Measurements from ENCODE around the gene EFCAB6.

Gene EFCAB6

GRCh38 chr22:43563571-43563970 lies 248.5 kb downstream of the EFCAB6 start:
- TF ChIP-seq, protein P1, sequence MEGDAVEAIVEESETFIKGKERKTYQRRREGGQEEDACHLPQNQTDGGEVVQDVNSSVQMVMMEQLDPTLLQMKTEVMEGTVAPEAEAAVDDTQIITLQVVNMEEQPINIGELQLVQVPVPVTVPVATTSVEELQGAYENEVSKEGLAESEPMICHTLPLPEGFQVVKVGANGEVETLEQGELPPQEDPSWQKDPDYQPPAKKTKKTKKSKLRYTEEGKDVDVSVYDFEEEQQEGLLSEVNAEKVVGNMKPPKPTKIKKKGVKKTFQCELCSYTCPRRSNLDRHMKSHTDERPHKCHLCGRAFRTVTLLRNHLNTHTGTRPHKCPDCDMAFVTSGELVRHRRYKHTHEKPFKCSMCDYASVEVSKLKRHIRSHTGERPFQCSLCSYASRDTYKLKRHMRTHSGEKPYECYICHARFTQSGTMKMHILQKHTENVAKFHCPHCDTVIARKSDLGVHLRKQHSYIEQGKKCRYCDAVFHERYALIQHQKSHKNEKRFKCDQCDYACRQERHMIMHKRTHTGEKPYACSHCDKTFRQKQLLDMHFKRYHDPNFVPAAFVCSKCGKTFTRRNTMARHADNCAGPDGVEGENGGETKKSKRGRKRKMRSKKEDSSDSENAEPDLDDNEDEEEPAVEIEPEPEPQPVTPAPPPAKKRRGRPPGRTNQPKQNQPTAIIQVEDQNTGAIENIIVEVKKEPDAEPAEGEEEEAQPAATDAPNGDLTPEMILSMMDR (IDR thresholded peaks at IDR 0.05; ENCODE audit: borderline replicate concordance, insufficient read depth, low read depth, low read length), result no peak
- no peak overlapping the region for H3K4me3 ChIP-seq (ENCODE audit: low read depth, low read length)

- H3K4me3 ChIP-seq (ENCODE audit: low read depth, low read length), result no peak overlapping the region
- TF ChIP-seq, protein P1 (IDR thresholded peaks at IDR 0.05; ENCODE audit: borderline replicate concordance, insufficient read depth, low read depth, low read length), result no peak
These were observed 249.3 kb downstream of the EFCAB6 start for GRCh38 chr22:43562843-43563242.

- H3K4me3 ChIP-seq (ENCODE audit: low read depth, low read length), result no peak overlapping the region
- TF ChIP-seq, protein P1 (IDR thresholded peaks at IDR 0.05; ENCODE audit: borderline replicate concordance, insufficient read depth, low read depth, low read length), result no peak
These were observed 250.5 kb downstream of the EFCAB6 start for GRCh38 chr22:43561415-43562178.

DNA sequence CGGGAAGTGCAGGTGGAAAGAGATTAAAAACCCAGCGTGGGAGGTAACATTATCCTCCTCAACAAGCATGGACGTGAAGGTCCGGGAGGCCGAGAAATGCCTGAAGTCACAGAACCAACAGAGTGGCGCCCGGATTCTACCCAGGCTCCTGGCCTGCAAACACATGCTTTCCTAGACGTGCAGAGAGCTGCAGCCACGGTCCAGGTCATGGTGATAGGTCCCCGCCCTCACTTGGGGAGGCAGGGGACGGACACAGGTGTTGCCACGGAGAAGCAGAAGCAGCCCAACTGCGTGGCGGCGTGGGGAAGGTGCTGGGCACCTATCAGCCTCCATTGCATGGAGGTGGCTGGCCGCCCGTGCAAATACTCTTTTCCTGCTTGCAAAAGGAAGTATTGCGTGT lies 251.5 kb downstream of the EFCAB6 start:
- no peak overlapping the region for H3K4me3 ChIP-seq (ENCODE audit: low read depth, low read length)
- TF ChIP-seq, protein P1 (IDR thresholded peaks at IDR 0.05; ENCODE audit: borderline replicate concordance, insufficient read depth, low read depth, low read length), result no peak

DNA sequence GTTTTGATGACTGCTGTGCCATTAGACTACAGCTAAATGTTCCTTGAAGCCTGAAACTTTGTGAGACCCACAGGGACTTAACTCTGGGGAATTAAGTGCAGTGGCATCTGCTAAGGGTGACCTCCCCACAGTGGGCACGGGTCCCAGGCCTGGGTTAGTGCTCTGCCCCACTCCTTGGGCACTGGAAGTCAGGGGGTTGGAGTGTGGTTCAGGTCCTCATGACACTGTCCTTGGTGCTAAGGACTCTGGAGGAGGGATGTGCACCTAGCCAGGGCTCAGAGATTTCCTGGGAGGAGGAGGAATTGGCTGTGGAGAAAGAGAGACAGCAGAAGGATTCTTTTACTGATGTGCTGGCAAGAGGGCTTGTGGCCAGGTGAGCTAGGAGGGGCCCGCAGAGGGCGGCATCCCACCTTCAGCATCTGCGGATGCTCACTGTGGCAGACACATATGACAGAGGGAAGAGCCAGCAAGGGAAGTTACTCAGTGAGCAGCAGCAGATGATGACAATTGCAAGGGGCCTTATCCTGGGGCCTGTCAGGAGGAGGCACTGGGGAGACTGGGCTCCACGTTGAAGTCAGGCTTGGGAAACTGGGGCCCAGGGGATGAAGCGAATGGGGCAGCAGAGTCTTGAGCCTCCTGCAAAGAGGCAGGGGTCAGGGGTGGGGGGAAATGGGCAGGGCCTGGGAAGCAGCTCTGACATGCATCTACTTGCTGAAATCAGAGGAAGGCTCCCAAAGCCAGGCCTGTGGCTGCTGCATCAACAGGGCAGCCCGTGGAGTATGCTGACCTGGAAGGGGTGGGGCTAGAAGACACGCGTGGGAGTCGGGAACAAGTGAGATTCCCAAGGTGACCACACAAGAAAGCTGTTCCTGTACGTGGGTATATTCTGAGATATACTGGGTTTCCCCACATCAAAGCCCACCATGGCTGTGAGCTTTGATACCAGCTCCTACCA lies 256.3 kb downstream of the EFCAB6 start:
- H3K4me3 ChIP-seq (ENCODE audit: low read depth, low read length), result no peak overlapping the region
- TF ChIP-seq, protein P1 (IDR thresholded peaks at IDR 0.05; ENCODE audit: borderline replicate concordance, insufficient read depth, low read depth, low read length), result no peak

GRCh38 chr22:43554694-43555365 lies 257.3 kb downstream of the EFCAB6 start:
- TF ChIP-seq, protein P1 (IDR thresholded peaks at IDR 0.05; ENCODE audit: borderline replicate concordance, insufficient read depth, low read depth, low read length), result no peak
- no peak overlapping the region for H3K4me3 ChIP-seq (ENCODE audit: low read depth, low read length)
